Chondrocyte (in vitro differentiated cells): ENCODE results near the gene LARP1. TPM values are rescaled to one million over a fixed set of nuclear protein-coding genes. Genes with fewer than 3 reads are reported as not detected.

Source experiments
- DNase-seq: peaks from one replicate; pipeline ENCODE4 v3.0.0; 2021; ENCODE audit warnings: mixed read lengths, low spot score
- H3K27ac Mint-ChIP-seq: one replicate; pipeline ENCODE4 v1.8.0; 2021; ENCODE audit warnings: mild to moderate bottlenecking, moderate library complexity, mixed read lengths; ENCODE audit not compliant: unreplicated experiment
- H3K27me3 Mint-ChIP-seq: 2 replicates; pipeline ENCODE4 v1.8.0; 2021; ENCODE audit warnings: low read depth, mixed read lengths
- H3K36me3 Mint-ChIP-seq: 2 replicates; pipeline ENCODE4 v1.8.0; 2021; ENCODE audit warnings: low read depth, mixed read lengths
- H3K4me1 Mint-ChIP-seq: 2 replicates; pipeline ENCODE4 v1.8.0; 2021; ENCODE audit warnings: low read depth, mild to moderate bottlenecking, mixed read lengths
- H3K4me3 Mint-ChIP-seq: one replicate; pipeline ENCODE4 v1.8.0; 2021; ENCODE audit warnings: mild to moderate bottlenecking, moderate library complexity, mixed read lengths; ENCODE audit not compliant: unreplicated experiment
- H3K9me3 Mint-ChIP-seq: 2 replicates; pipeline ENCODE4 v1.8.0; 2021; ENCODE audit warnings: low read depth, mixed read lengths
- total RNA-seq: library from RNA; stranded (reverse); gene quantifications from 3 replicates; pipeline ENCODE4 v1.2.1, GENCODE V29; 2021
- TF ChIP-seq, protein P1 (sequence below): fragments of 200-600 bp; sonication (generic); IDR thresholded peaks from 2 replicates; pipeline ENCODE4 v1.5.0; 2021; ENCODE audit warnings: antibody characterized with exemption, mild to moderate bottlenecking, moderate library complexity

The LARP1 gene
- total RNA-seq, 1 donor from 2014 or later = 258 TPM

DNA sequence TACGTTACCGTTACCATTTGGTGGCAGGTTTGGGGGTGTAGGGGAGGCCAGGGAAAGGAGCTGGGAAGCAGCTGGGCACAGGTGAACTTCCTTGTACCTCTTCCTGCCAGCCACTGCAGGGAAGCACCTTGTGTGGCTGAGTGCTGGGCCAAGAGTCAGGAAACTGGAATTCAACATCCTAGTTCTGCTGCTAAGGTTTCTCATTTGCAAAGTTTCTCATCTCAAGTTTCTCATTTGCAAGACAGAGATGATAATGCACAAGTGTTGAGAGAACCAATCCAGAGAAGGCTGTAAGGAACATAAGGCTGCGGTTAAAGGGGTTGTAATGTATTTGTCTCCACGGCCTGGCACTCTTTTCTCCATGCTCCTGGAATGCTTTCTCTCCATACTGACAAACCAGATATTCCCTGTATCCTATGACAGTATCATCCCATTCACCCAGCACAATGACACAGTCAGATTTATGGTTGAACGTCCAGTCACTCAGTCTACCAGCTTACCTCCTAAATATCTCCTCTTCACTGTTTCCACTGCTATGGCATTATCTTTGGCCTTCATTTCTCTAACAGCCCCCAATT, 33.6 kb upstream of the LARP1 start:
- no peak overlapping the region for H3K4me3 Mint-ChIP-seq
- no peaks in the 10 kb centered on the region for H3K36me3 Mint-ChIP-seq
- TF ChIP-seq, protein P1, sequence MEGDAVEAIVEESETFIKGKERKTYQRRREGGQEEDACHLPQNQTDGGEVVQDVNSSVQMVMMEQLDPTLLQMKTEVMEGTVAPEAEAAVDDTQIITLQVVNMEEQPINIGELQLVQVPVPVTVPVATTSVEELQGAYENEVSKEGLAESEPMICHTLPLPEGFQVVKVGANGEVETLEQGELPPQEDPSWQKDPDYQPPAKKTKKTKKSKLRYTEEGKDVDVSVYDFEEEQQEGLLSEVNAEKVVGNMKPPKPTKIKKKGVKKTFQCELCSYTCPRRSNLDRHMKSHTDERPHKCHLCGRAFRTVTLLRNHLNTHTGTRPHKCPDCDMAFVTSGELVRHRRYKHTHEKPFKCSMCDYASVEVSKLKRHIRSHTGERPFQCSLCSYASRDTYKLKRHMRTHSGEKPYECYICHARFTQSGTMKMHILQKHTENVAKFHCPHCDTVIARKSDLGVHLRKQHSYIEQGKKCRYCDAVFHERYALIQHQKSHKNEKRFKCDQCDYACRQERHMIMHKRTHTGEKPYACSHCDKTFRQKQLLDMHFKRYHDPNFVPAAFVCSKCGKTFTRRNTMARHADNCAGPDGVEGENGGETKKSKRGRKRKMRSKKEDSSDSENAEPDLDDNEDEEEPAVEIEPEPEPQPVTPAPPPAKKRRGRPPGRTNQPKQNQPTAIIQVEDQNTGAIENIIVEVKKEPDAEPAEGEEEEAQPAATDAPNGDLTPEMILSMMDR = no peak
- DNase-seq = no peak
- H3K9me3 Mint-ChIP-seq = no peaks in the 10 kb centered on the region
- H3K4me1 Mint-ChIP-seq = peaks cover 6% of the 10 kb centered on the region
- H3K27ac Mint-ChIP-seq = no peak overlapping the region
- H3K27me3 Mint-ChIP-seq = no peaks in the 10 kb centered on the region

DNA sequence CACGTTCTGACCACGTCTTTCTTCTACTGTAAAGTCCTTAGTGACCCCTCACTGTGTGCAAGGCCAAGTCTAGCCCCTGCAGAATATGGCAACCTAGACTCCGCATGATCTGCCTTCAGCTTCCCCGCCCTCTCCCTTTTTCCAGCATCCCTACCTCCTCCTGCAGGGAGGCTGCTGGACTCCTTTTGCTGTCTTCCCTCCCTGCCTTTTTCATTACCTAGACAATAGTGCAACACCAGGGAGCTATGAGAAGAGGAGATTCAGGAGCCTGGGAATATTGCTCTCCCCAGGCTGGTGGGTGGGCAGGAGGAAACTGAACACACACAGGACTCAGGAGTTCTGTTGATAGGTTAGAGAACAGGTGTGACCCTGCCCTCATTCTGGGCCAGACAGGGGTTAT, 33.1 kb upstream of the LARP1 start:
- no peak for DNase-seq
- no peaks in the 10 kb centered on the region for H3K9me3 Mint-ChIP-seq
- peaks cover 6% of the 10 kb centered on the region for H3K4me1 Mint-ChIP-seq
- no peak overlapping the region for H3K27ac Mint-ChIP-seq
- no peak overlapping the region for H3K4me3 Mint-ChIP-seq
- TF ChIP-seq, protein P1 = no peak
- H3K36me3 Mint-ChIP-seq = no peaks in the 10 kb centered on the region
- no peaks in the 10 kb centered on the region for H3K27me3 Mint-ChIP-seq

DNA sequence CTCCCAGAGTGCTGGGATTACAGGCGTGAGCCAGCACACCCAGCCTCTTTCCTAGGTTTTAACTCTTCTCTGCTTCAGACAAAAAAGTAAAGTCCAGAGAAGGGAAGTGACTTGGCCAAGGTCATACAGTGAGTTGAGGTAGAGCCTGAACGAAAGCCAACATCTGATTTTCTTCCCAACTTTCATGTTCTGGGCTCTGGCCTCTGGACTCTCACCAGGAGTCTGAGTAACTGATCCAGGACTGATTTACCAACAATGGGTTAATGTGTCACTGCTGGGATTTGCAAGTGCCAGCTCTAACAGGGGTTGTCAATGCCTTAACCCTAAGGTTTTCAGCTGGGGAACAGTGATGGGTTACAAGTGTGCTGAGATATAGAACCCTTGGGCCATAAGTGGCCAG, 32.2 kb upstream of the LARP1 start:
- H3K36me3 Mint-ChIP-seq = no peaks in the 10 kb centered on the region
- TF ChIP-seq, protein P1 = no peak

DNA sequence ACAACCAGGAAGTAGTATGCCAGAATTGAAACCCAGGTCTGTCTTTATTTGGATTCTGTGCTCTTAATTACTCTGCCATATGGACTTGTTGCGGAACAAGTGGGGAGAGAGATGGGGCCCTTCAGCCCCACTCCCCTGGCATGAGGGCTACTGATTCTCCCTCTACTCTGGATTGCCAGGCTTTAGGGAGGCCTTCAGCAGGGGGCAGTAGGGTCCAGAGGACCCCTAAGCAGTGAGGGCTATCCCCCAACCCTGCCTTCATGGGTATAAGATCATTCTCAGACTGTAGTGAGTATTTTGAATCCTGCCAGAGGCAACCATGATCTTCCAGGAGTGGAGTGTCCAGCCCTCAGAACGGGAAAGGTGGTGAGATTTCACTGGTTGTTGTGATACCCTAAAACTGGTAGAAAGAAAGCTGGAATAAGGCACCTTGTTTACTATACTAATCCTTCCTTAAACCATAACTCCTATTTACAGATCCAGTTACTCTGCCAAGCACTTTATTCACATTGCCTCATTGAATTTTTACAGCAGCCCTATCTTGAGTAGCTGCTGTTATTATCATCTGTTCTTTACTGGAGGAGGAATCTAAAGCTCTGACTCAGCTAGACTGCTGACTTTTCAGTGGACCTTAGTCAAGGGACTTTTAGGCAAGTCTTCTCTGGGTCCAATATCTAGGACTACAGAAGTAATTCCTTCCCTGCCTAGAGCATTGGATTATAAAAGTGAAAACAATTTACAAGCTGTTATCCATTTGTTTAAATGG, 31.3 kb upstream of the LARP1 start:
- TF ChIP-seq, protein P1 = no peak
- Mint-ChIP-seq H3K4me1 (peaks cover 6% of the 10 kb centered on the region), H3K27ac (peak overlapping the region; percentile 57), H3K36me3 (peaks cover 1% of the 10 kb centered on the region), H3K27me3 (no peaks in the 10 kb centered on the region), H3K4me3 (no peak overlapping the region), H3K9me3 (peaks cover 1% of the 10 kb centered on the region)
- no peak for DNase-seq

More for the DNA sequence above, 32.2 kb upstream of the LARP1 start:
- no peaks in the 10 kb centered on the region for H3K9me3 Mint-ChIP-seq
- no peak overlapping the region for H3K27ac Mint-ChIP-seq
- peaks cover 6% of the 10 kb centered on the region for H3K4me1 Mint-ChIP-seq
- no peak for DNase-seq
- H3K27me3 Mint-ChIP-seq = no peaks in the 10 kb centered on the region
- no peak overlapping the region for H3K4me3 Mint-ChIP-seq

DNA sequence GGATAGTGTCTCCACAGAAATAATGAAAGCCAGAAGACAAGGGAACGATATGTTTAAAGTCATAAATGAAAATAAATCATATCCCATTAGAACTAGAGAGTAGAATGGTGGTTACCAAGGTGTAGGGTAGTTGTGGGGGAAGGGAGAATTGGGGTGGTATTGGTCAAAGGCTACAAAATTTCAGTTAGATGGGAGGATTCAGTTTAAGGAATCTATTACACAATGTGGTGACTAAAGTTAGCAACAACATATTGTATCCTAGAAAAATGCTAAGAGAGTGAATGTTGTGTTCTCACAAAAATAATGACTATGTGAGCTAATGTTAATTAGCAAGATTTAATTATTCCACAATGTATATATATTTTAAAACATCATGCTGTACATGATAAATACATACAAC, 27.8 kb upstream of the LARP1 start:
- H3K4me1 Mint-ChIP-seq = peaks cover 6% of the 10 kb centered on the region
- peaks cover 10% of the 10 kb centered on the region for H3K9me3 Mint-ChIP-seq
- H3K27me3 Mint-ChIP-seq = no peaks in the 10 kb centered on the region
- no peak overlapping the region for H3K27ac Mint-ChIP-seq
- no peak for DNase-seq
- TF ChIP-seq, protein P1 = no peak
- H3K4me3 Mint-ChIP-seq = no peak overlapping the region
- peaks cover 4% of the 10 kb centered on the region for H3K36me3 Mint-ChIP-seq
